Measurements from ENCODE around the gene CCDC88C.

The CCDC88C gene

GRCh38 chr14:91381801-91382670 is 35.6 kb downstream of the CCDC88C start:
- Histone ChIP-seq H3K27ac (no peak overlapping the region), H3K27me3 (ENCODE audit: control insufficient read depth, insufficient read depth, low read length) (no peaks in the 10 kb centered on the region), H3K36me3 (ENCODE audit: control insufficient read depth, insufficient read depth, low read length) (no peaks in the 10 kb centered on the region), H3K79me2 (peaks cover 46% of the 10 kb centered on the region), H3K9me3 (ENCODE audit: control insufficient read depth, low read length) (no peaks in the 10 kb centered on the region), H3K4me2 (ENCODE audit: low read length) (no peak overlapping the region), H3K9ac (no peak overlapping the region), H2AFZ (no peak overlapping the region), H3K4me1 (peaks cover 9% of the 10 kb centered on the region), H3K4me3 (ENCODE audit: low read depth, low read length) (no peak overlapping the region)
- TF ChIP-seq CTCF (IDR thresholded peaks at IDR 0.05): no peak

- no peak for TF ChIP-seq CTCF (IDR thresholded peaks at IDR 0.05)
- Histone ChIP-seq H3K9ac (no peak overlapping the region), H3K4me3 (ENCODE audit: low read depth, low read length) (no peak overlapping the region), H3K27ac (no peak overlapping the region), H3K4me1 (peaks cover 9% of the 10 kb centered on the region), H3K79me2 (peaks cover 48% of the 10 kb centered on the region), H3K36me3 (ENCODE audit: control insufficient read depth, insufficient read depth, low read length) (no peaks in the 10 kb centered on the region), H3K4me2 (ENCODE audit: low read length) (no peak overlapping the region), H3K9me3 (ENCODE audit: control insufficient read depth, low read length) (no peaks in the 10 kb centered on the region), H2AFZ (no peak overlapping the region), H3K27me3 (ENCODE audit: control insufficient read depth, insufficient read depth, low read length) (no peaks in the 10 kb centered on the region)
These were observed 36.8 kb downstream of the CCDC88C start for GRCh38 chr14:91380610-91381371.

GRCh38 chr14:91380123-91380522 is 37.5 kb downstream of the CCDC88C start:
- H3K27ac ChIP-seq: no peak overlapping the region
- no peaks in the 10 kb centered on the region for H3K36me3 ChIP-seq (ENCODE audit: control insufficient read depth, insufficient read depth, low read length)

GRCh38 chr14:91379579-91379932 is 38.1 kb downstream of the CCDC88C start:
- Histone ChIP-seq H3K9me3 (ENCODE audit: control insufficient read depth, low read length) (no peaks in the 10 kb centered on the region), H3K79me2 (peaks cover 40% of the 10 kb centered on the region), H3K27ac (no peak overlapping the region), H3K27me3 (ENCODE audit: control insufficient read depth, insufficient read depth, low read length) (no peaks in the 10 kb centered on the region), H3K36me3 (ENCODE audit: control insufficient read depth, insufficient read depth, low read length) (no peaks in the 10 kb centered on the region), H3K4me2 (ENCODE audit: low read length) (no peak overlapping the region), H3K4me1 (peaks cover 9% of the 10 kb centered on the region), H3K4me3 (ENCODE audit: low read depth, low read length) (no peak overlapping the region), H2AFZ (no peak overlapping the region), H3K9ac (no peak overlapping the region)
- no peak for TF ChIP-seq CTCF (IDR thresholded peaks at IDR 0.05)

More at GRCh38 chr14:91380123-91380522, 37.5 kb downstream of the CCDC88C start:
- no peaks in the 10 kb centered on the region for H3K9me3 ChIP-seq (ENCODE audit: control insufficient read depth, low read length)
- H3K27me3 ChIP-seq (ENCODE audit: control insufficient read depth, insufficient read depth, low read length): no peaks in the 10 kb centered on the region
- peaks cover 9% of the 10 kb centered on the region for H3K4me1 ChIP-seq
- no peak overlapping the region for H3K4me3 ChIP-seq (ENCODE audit: low read depth, low read length)
- TF ChIP-seq CTCF (IDR thresholded peaks at IDR 0.05): no peak
- H2AFZ ChIP-seq: no peak overlapping the region
- no peak overlapping the region for H3K4me2 ChIP-seq (ENCODE audit: low read length)
- H3K9ac ChIP-seq: no peak overlapping the region
- peaks cover 43% of the 10 kb centered on the region for H3K79me2 ChIP-seq

Data from parathyroid adenoma (tissue), 2 donors.